Mesenchymal stem cell (in vitro differentiated cells and primary cell): ENCODE measurements around the gene TM4SF20.

Experiments
- DNase-seq: peaks from one replicate; pipeline ENCODE4 v3.0.0-alpha.2; 2013
- H2AFZ ChIP-seq: one replicate; pipeline ENCODE4 v1.6.1; 2013; ENCODE audit warnings: low read depth, mild to moderate bottlenecking, control low read depth, inconsistent platforms, low read length, moderate library complexity
- H2AK5ac ChIP-seq: 2 replicates; pipeline ENCODE4 v1.6.1; 2013; ENCODE audit warnings: low read length, moderate library complexity, mild to moderate bottlenecking, inconsistent platforms; ENCODE audit not compliant: severe bottlenecking
- H2BK120ac ChIP-seq: one replicate; pipeline ENCODE4 v1.6.1; 2013; ENCODE audit warnings: low read depth, mild to moderate bottlenecking, inconsistent platforms, low read length, moderate library complexity
- H2BK12ac ChIP-seq, 2 experiments: one replicate each; pipeline ENCODE4 v1.6.1; 2013; ENCODE audit warnings: inconsistent platforms in 2 of 2, low read length in 2 of 2, mild to moderate bottlenecking in 2 of 2, moderate library complexity in 2 of 2, control low read depth in 1 of 2
- H2BK15ac ChIP-seq: one replicate; pipeline ENCODE4 v1.6.1; 2013; ENCODE audit warnings: mild to moderate bottlenecking, low read depth, inconsistent platforms; ENCODE audit not compliant: poor library complexity, severe bottlenecking
- H2BK5ac ChIP-seq: 2 replicates; pipeline ENCODE4 v1.6.1; 2013; ENCODE audit warnings: low read depth, mild to moderate bottlenecking, low read length, control low read depth, inconsistent platforms; ENCODE audit not compliant: poor library complexity, severe bottlenecking
- H3K14ac ChIP-seq, 2 experiments: one replicate each; pipeline ENCODE4 v1.6.1; 2013; ENCODE audit warnings: inconsistent platforms in 2 of 2, low read length in 2 of 2, control low read depth in 1 of 2, mild to moderate bottlenecking in 1 of 2, moderate library complexity in 1 of 2
- H3K18ac ChIP-seq, 2 experiments: one replicate each; pipeline ENCODE4 v1.6.1; 2013; ENCODE audit warnings: inconsistent platforms in 2 of 2, low read length in 2 of 2, control low read depth in 1 of 2, low read depth in 1 of 2, mild to moderate bottlenecking in 1 of 2
- H3K23ac ChIP-seq, 2 experiments: one replicate each; pipeline ENCODE4 v1.6.1; 2013; ENCODE audit warnings: inconsistent platforms in 2 of 2, low read length in 2 of 2, mild to moderate bottlenecking in 2 of 2, moderate library complexity in 2 of 2, control low read depth in 1 of 2
- H3K27ac ChIP-seq: 2 replicates; pipeline ENCODE4 v1.5.1; 2013; ENCODE audit warnings: mild to moderate bottlenecking, moderate library complexity, low read length, control low read depth, inconsistent platforms; ENCODE audit not compliant: poor library complexity, severe bottlenecking
- H3K27me3 ChIP-seq, 2 experiments: 2 replicates each; pipeline versions ENCODE4 v1.6.1 to v1.7.0; 2013; ENCODE audit warnings: low read length in 2 of 2, mild to moderate bottlenecking in 2 of 2, moderate library complexity in 2 of 2, control low read depth in 1 of 2, inconsistent platforms in 1 of 2; ENCODE audit not compliant: control insufficient read depth in 1 of 2, insufficient read depth in 1 of 2
- H3K36me3 ChIP-seq, 2 experiments: 2 replicates each; pipeline versions ENCODE4 v1.6.1 to v1.7.0; 2013; ENCODE audit warnings: low read length in 2 of 2, control low read depth in 1 of 2, inconsistent platforms in 1 of 2, low read depth in 1 of 2, mild to moderate bottlenecking in 1 of 2; ENCODE audit not compliant: insufficient read depth in 2 of 2, control insufficient read depth in 1 of 2
- H3K4ac ChIP-seq, 2 experiments: one replicate each; pipeline ENCODE4 v1.6.1; 2013; ENCODE audit warnings: inconsistent platforms in 2 of 2, low read length in 2 of 2, mild to moderate bottlenecking in 2 of 2, moderate library complexity in 2 of 2, control low read depth in 1 of 2, low read depth in 1 of 2
- H3K4me1 ChIP-seq: 2 replicates; pipeline ENCODE4 v1.6.1; 2013; ENCODE audit warnings: low read depth, low read length, control low read depth; ENCODE audit not compliant: control insufficient read depth, insufficient read depth
- H3K4me2 ChIP-seq: 2 replicates; pipeline ENCODE4 v1.6.1; 2013; ENCODE audit warnings: low read length, mild to moderate bottlenecking, inconsistent platforms; ENCODE audit not compliant: poor library complexity, severe bottlenecking
- H3K4me3 ChIP-seq, 2 experiments: 2 replicates each; pipeline versions ENCODE4 v1.5.1 to v1.7.0; 2013; ENCODE audit warnings: low read length in 2 of 2, mild to moderate bottlenecking in 2 of 2, control low read depth in 1 of 2, low read depth in 1 of 2; ENCODE audit not compliant: insufficient read depth in 1 of 2
- H3K79me1 ChIP-seq: replicated peaks from 2 replicates; pipeline ENCODE4 v1.6.1; 2013; ENCODE audit warnings: mild to moderate bottlenecking, control low read depth, low read length, inconsistent platforms; ENCODE audit not compliant: poor library complexity, severe bottlenecking
- H3K9ac ChIP-seq: 2 replicates; pipeline ENCODE4 v1.7.0; 2013; ENCODE audit warnings: mild to moderate bottlenecking, low read length, moderate library complexity
- H3K9me3 ChIP-seq: 2 replicates; pipeline ENCODE4 v1.7.0; 2013; ENCODE audit warnings: mild to moderate bottlenecking, low read length; ENCODE audit not compliant: control insufficient read depth
- H4K8ac ChIP-seq: one replicate; pipeline ENCODE4 v1.6.1; 2013; ENCODE audit warnings: inconsistent platforms, mild to moderate bottlenecking, low read length, moderate library complexity
- H4K91ac ChIP-seq: one replicate; pipeline ENCODE4 v1.6.1; 2013; ENCODE audit warnings: mild to moderate bottlenecking, low read length, inconsistent platforms
- WGBS: methylation state at CpG from one replicate; pipeline ENCODE4 v1.1.7; 2013; ENCODE audit warnings: mixed read lengths; 5-methylcytosine and 5-hydroxymethylcytosine counted together

The TM4SF20 gene

GRCh38 chr2:227370791-227371312, 8.3 kb downstream of the TM4SF20 start:
- H3K4ac ChIP-seq = no peak overlapping the region
- no peak for DNase-seq
- no peak overlapping the region for H3K23ac ChIP-seq
- H4K8ac ChIP-seq = no peak overlapping the region
- no peaks in the 10 kb centered on the region for H3K36me3 ChIP-seq
- no peak overlapping the region for H2BK5ac ChIP-seq
- H3K9me3 ChIP-seq = no peaks in the 10 kb centered on the region
- H2BK12ac ChIP-seq = no peak overlapping the region
- H3K9ac ChIP-seq = peak overlapping the region; percentile 47
- H3K18ac ChIP-seq = no peak overlapping the region
- H2BK15ac ChIP-seq = no peak overlapping the region
- no peak overlapping the region for H3K4me2 ChIP-seq
- WGBS = 85% methylated on average over 7 of the region's 9 CpGs
- H2AK5ac ChIP-seq = no peak overlapping the region
- H3K4me1 ChIP-seq = peaks cover 2% of the 10 kb centered on the region
- no peak overlapping the region for H2BK120ac ChIP-seq
- H3K79me1 ChIP-seq = no peaks in the 10 kb centered on the region
- no peak overlapping the region for H2AFZ ChIP-seq
- H3K4me3 ChIP-seq = peak overlapping the region in 1 of 2 experiments; percentile 15
- H3K27me3 ChIP-seq = no peaks in the 10 kb centered on the region
- no peak overlapping the region for H4K91ac ChIP-seq
- no peak overlapping the region for H3K27ac ChIP-seq
- no peak overlapping the region for H3K14ac ChIP-seq

GRCh38 chr2:227370092-227370491, 9.0 kb downstream of the TM4SF20 start:
- Histone ChIP-seq H2AK5ac (no peak overlapping the region), H3K4ac (no peak overlapping the region), H3K4me1 (peaks cover 2% of the 10 kb centered on the region), H4K8ac (no peak overlapping the region), H2BK15ac (no peak overlapping the region), H2AFZ (no peak overlapping the region), H2BK12ac (no peak overlapping the region), H3K9me3 (no peaks in the 10 kb centered on the region), H3K27ac (no peak overlapping the region), H3K79me1 (no peaks in the 10 kb centered on the region), H3K23ac (no peak overlapping the region), H2BK120ac (no peak overlapping the region), H3K4me2 (no peak overlapping the region), H2BK5ac (no peak overlapping the region), H4K91ac (no peak overlapping the region), H3K18ac (no peak overlapping the region), H3K14ac (no peak overlapping the region), H3K27me3 (no peaks in the 10 kb centered on the region), H3K9ac (no peak overlapping the region), H3K4me3 (no peak overlapping the region), H3K36me3 (no peaks in the 10 kb centered on the region)
- DNase-seq = no peak
- WGBS = 91% methylated on average over 8 of the region's 8 CpGs

GRCh38 chr2:227368574-227368973, 10.5 kb downstream of the TM4SF20 start:
- 100% methylated on average over 3 of the region's 5 CpGs for WGBS
- H4K8ac ChIP-seq = no peak overlapping the region
- H3K27ac ChIP-seq = no peak overlapping the region
- no peak overlapping the region for H3K4me2 ChIP-seq
- H3K4me3 ChIP-seq = no peak overlapping the region
- no peak overlapping the region for H3K4ac ChIP-seq
- no peak overlapping the region for H4K91ac ChIP-seq
- DNase-seq = no peak
- H3K36me3 ChIP-seq = no peaks in the 10 kb centered on the region
- H2BK5ac ChIP-seq = no peak overlapping the region
- no peak overlapping the region for H2AFZ ChIP-seq
- no peaks in the 10 kb centered on the region for H3K9me3 ChIP-seq
- no peak overlapping the region for H2BK12ac ChIP-seq
- no peak overlapping the region for H2AK5ac ChIP-seq
- no peak overlapping the region for H3K18ac ChIP-seq
- H2BK120ac ChIP-seq = no peak overlapping the region
- H3K9ac ChIP-seq = no peak overlapping the region
- no peak overlapping the region for H3K23ac ChIP-seq
- H3K27me3 ChIP-seq = no peaks in the 10 kb centered on the region
- no peak overlapping the region for H2BK15ac ChIP-seq
- H3K79me1 ChIP-seq = no peaks in the 10 kb centered on the region
- H3K14ac ChIP-seq = no peak overlapping the region
- peaks cover 2% of the 10 kb centered on the region for H3K4me1 ChIP-seq

- Histone ChIP-seq H3K4me2 (no peak overlapping the region), H2BK120ac (no peak overlapping the region), H3K79me1 (no peaks in the 10 kb centered on the region), H3K4ac (no peak overlapping the region), H3K9me3 (no peaks in the 10 kb centered on the region), H2BK12ac (no peak overlapping the region), H3K9ac (peak overlapping the region; percentile 76), H2AK5ac (no peak overlapping the region), H3K23ac (no peak overlapping the region), H3K18ac (no peak overlapping the region), H3K4me1 (peaks cover 2% of the 10 kb centered on the region), H3K27me3 (no peaks in the 10 kb centered on the region), H2AFZ (no peak overlapping the region), H2BK15ac (no peak overlapping the region), H3K36me3 (no peaks in the 10 kb centered on the region), H3K27ac (no peak overlapping the region), H4K8ac (no peak overlapping the region), H3K4me3 (peak overlapping the region in 1 of 2 experiments; percentile 11), H3K14ac (no peak overlapping the region), H4K91ac (no peak overlapping the region), H2BK5ac (no peak overlapping the region)
- 99% methylated on average over 3 of the region's 3 CpGs for WGBS
- DNase-seq = no peak
Observed at GRCh38 chr2:227367427-227367795, 11.7 kb downstream of the TM4SF20 start.
